ENCODE measurements around the gene VAT1L.
A peak's percentile ranks its signal among the peaks of the same experiment; 100 is the strongest.

The VAT1L gene

DNA sequence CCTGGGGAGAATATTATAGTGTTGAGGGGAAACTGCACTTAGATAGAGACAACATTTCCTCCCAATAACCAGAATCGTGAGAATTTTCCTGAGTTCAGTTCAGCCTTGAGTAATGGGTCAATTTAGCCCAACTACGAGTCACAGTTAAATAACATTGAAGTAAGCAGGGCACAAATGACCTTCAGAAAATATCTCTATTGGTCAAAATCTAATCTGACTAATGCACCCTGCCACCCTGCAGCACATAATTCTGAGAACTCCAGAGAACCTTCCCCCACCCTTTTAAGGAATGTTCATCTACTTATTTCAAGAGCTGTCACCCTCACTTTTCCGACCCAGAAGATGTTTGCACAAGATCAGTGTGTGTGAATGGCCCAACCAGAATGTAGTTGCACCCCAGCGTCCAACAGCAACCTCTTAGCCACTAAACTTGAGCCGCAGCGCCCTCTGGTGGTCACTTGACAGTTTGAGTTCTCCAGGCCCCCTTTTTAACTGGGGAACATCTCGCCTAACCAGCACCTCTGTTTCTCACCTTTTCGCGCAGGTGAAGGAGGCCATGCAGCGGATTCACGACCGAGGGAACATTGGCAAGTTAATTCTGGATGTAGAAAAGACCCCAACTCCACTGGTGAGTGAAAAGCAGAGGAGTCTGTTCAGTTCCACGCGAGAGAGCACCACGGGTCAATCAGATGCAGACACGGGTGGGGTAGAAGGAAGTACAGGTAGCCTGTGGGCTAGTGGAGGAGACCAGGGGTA lies 183.1 kb downstream of the VAT1L start:
- Histone ChIP-seq H3K14ac (ENCODE audit: low read length) (no peak overlapping the region), H4K8ac (ENCODE audit: low read depth, low read length) (no peak overlapping the region), H2BK5ac (ENCODE audit: low read length) (no peak overlapping the region), H3K27ac (replicated peaks; ENCODE audit: low read length) (no peak overlapping the region), H3K23ac (ENCODE audit: low read depth, low read length, poor library complexity) (no peak overlapping the region), H3K4me1 (ENCODE audit: control insufficient read depth in 2 of 2, insufficient read depth in 1 of 2, low read depth in 1 of 2, low read length in 2 of 2) (peaks cover 6 to 12% of the 10 kb centered on the region in 2 donors), H3K4me2 (ENCODE audit: insufficient read depth, low read length, poor library complexity, severe bottlenecking) (no peak overlapping the region), H3K18ac (ENCODE audit: low read length) (no peak overlapping the region), H2BK120ac (ENCODE audit: low read depth, low read length) (no peak overlapping the region), H2AK5ac (ENCODE audit: low read depth, low read length) (no peak overlapping the region), H2BK12ac (ENCODE audit: low read length) (no peak overlapping the region), H2BK15ac (ENCODE audit: low read length) (no peak overlapping the region), H3K36me3 (replicated peaks in 1 of 2; ENCODE audit: control insufficient read depth in 2 of 2, insufficient read depth in 2 of 2, low read length in 2 of 2) (peaks cover 0 to 2% of the 10 kb centered on the region in 2 donors), H3K4ac (ENCODE audit: low read length) (no peak overlapping the region), H3K27me3 (ENCODE audit: control insufficient read depth in 3 of 3, insufficient read depth in 3 of 3, low read depth in 1 of 3, low read length in 3 of 3) (no peaks in the 10 kb centered on the region), H3K9me3 (replicated peaks in 1 of 2; ENCODE audit: control insufficient read depth in 2 of 2, insufficient read depth in 1 of 2, low read depth in 1 of 2, low read length in 2 of 2) (no peaks in the 10 kb centered on the region), H3K9ac (ENCODE audit: low read depth, low read length, poor library complexity) (no peak overlapping the region), H3K79me1 (ENCODE audit: low read depth, low read length) (no peaks in the 10 kb centered on the region), H4K91ac (ENCODE audit: low read depth, low read length, poor library complexity) (no peak overlapping the region), H2AFZ (ENCODE audit: low read length) (no peak overlapping the region), H3K4me3 (ENCODE audit: low read length in 2 of 2) (no peak overlapping the region)
- WGBS, 2 donors (ENCODE audit: extremely low coverage in 2 of 2, insufficient read length in 2 of 2, insufficient replicate concordance in 1 of 2) = no CpG with 5 or more reads among the region's 16 CpGs
- DNase-seq (ENCODE audit: low spot score) = peak; percentile 83

DNA sequence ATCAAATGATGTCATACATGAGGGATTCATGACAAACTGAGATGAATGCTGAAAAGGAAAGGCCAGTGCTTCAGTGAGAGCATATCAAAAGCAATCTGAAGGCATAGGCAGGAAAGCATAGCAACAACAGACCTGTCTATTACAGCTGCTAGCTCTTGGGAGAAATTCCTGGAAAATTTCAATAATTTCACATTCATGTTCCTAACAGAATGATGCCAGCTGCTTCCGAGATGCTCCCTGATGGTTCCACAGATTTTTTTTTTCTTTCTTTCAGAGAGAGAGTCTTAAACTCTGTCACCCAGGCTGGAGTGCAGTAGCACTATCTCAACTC lies 183.7 kb downstream of the VAT1L start:
- no peak overlapping the region for H2BK120ac ChIP-seq (ENCODE audit: low read depth, low read length)
- no peak overlapping the region for H3K4me3 ChIP-seq (ENCODE audit: low read length in 2 of 2)
- H2AFZ ChIP-seq (ENCODE audit: low read length) = no peak overlapping the region
- no peak overlapping the region for H3K14ac ChIP-seq (ENCODE audit: low read length)
- no peak for DNase-seq (ENCODE audit: low spot score)
- H3K23ac ChIP-seq (ENCODE audit: low read depth, low read length, poor library complexity) = no peak overlapping the region
- H3K27me3 ChIP-seq (ENCODE audit: control insufficient read depth in 3 of 3, insufficient read depth in 3 of 3, low read depth in 1 of 3, low read length in 3 of 3) = no peaks in the 10 kb centered on the region
- no peak overlapping the region for H2BK15ac ChIP-seq (ENCODE audit: low read length)
- H2BK5ac ChIP-seq (ENCODE audit: low read length) = no peak overlapping the region
- H3K18ac ChIP-seq (ENCODE audit: low read length) = no peak overlapping the region
- no peaks in the 10 kb centered on the region for H3K9me3 ChIP-seq (replicated peaks in 1 of 2; ENCODE audit: control insufficient read depth in 2 of 2, insufficient read depth in 1 of 2, low read depth in 1 of 2, low read length in 2 of 2)
- H3K4me1 ChIP-seq (ENCODE audit: control insufficient read depth in 2 of 2, insufficient read depth in 1 of 2, low read depth in 1 of 2, low read length in 2 of 2) = peaks cover 4 to 9% of the 10 kb centered on the region in 2 donors
- no peak overlapping the region for H2AK5ac ChIP-seq (ENCODE audit: low read depth, low read length)
- H3K36me3 ChIP-seq (replicated peaks in 1 of 2; ENCODE audit: control insufficient read depth in 2 of 2, insufficient read depth in 2 of 2, low read length in 2 of 2) = peaks cover 0 to 2% of the 10 kb centered on the region in 2 donors
- H3K79me1 ChIP-seq (ENCODE audit: low read depth, low read length) = no peaks in the 10 kb centered on the region
- H3K9ac ChIP-seq (ENCODE audit: low read depth, low read length, poor library complexity) = no peak overlapping the region
- no peak overlapping the region for H3K27ac ChIP-seq (replicated peaks; ENCODE audit: low read length)
- H4K91ac ChIP-seq (ENCODE audit: low read depth, low read length, poor library complexity) = no peak overlapping the region
- no peak overlapping the region for H2BK12ac ChIP-seq (ENCODE audit: low read length)
- H3K4me2 ChIP-seq (ENCODE audit: insufficient read depth, low read length, poor library complexity, severe bottlenecking) = no peak overlapping the region
- no peak overlapping the region for H3K4ac ChIP-seq (ENCODE audit: low read length)
- H4K8ac ChIP-seq (ENCODE audit: low read depth, low read length) = no peak overlapping the region
- WGBS, 2 donors (ENCODE audit: extremely low coverage in 2 of 2, insufficient read length in 2 of 2, insufficient replicate concordance in 1 of 2) = no CpG with 5 or more reads among the region's 1 CpG

- Histone ChIP-seq H3K27me3 (ENCODE audit: control insufficient read depth in 3 of 3, insufficient read depth in 3 of 3, low read depth in 1 of 3, low read length in 3 of 3) (no peaks in the 10 kb centered on the region), H2BK120ac (ENCODE audit: low read depth, low read length) (no peak overlapping the region), H2AK5ac (ENCODE audit: low read depth, low read length) (no peak overlapping the region), H3K9me3 (replicated peaks in 1 of 2; ENCODE audit: control insufficient read depth in 2 of 2, insufficient read depth in 1 of 2, low read depth in 1 of 2, low read length in 2 of 2) (no peaks in the 10 kb centered on the region), H3K4me3 (ENCODE audit: low read length in 2 of 2) (no peak overlapping the region), H3K14ac (ENCODE audit: low read length) (no peak overlapping the region), H2BK5ac (ENCODE audit: low read length) (no peak overlapping the region), H2BK12ac (ENCODE audit: low read length) (no peak overlapping the region), H3K9ac (ENCODE audit: low read depth, low read length, poor library complexity) (no peak overlapping the region), H3K4ac (ENCODE audit: low read length) (no peak overlapping the region), H4K8ac (ENCODE audit: low read depth, low read length) (no peak overlapping the region), H3K18ac (ENCODE audit: low read length) (no peak overlapping the region), H3K36me3 (replicated peaks in 1 of 2; ENCODE audit: control insufficient read depth in 2 of 2, insufficient read depth in 2 of 2, low read length in 2 of 2) (peaks cover 4 to 6% of the 10 kb centered on the region in 2 donors), H4K91ac (ENCODE audit: low read depth, low read length, poor library complexity) (no peak overlapping the region), H2BK15ac (ENCODE audit: low read length) (no peak overlapping the region), H3K4me1 (ENCODE audit: control insufficient read depth in 2 of 2, insufficient read depth in 1 of 2, low read depth in 1 of 2, low read length in 2 of 2) (no peaks in the 10 kb centered on the region), H2AFZ (ENCODE audit: low read length) (no peak overlapping the region), H3K4me2 (ENCODE audit: insufficient read depth, low read length, poor library complexity, severe bottlenecking) (no peak overlapping the region), H3K27ac (replicated peaks; ENCODE audit: low read length) (no peak overlapping the region), H3K23ac (ENCODE audit: low read depth, low read length, poor library complexity) (no peak overlapping the region), H3K79me1 (ENCODE audit: low read depth, low read length) (no peaks in the 10 kb centered on the region)
- no CpG with 5 or more reads among the region's 5 CpGs for WGBS, 2 donors (ENCODE audit: extremely low coverage in 2 of 2, insufficient read length in 2 of 2, insufficient replicate concordance in 1 of 2)
- DNase-seq (ENCODE audit: low spot score) = peak; percentile 20
Observed at GRCh38 chr16:77974883-77975282, 186.5 kb downstream of the VAT1L start.

GRCh38 chr16:77975942-77976341 lies 187.6 kb downstream of the VAT1L start:
- no CpG with 5 or more reads among the region's 3 CpGs for WGBS, 2 donors (ENCODE audit: extremely low coverage in 2 of 2, insufficient read length in 2 of 2, insufficient replicate concordance in 1 of 2)
- Histone ChIP-seq H3K79me1 (ENCODE audit: low read depth, low read length) (no peaks in the 10 kb centered on the region), H3K23ac (ENCODE audit: low read depth, low read length, poor library complexity) (no peak overlapping the region), H3K9ac (ENCODE audit: low read depth, low read length, poor library complexity) (no peak overlapping the region), H2BK12ac (ENCODE audit: low read length) (no peak overlapping the region), H2AFZ (ENCODE audit: low read length) (no peak overlapping the region), H3K27me3 (ENCODE audit: control insufficient read depth in 3 of 3, insufficient read depth in 3 of 3, low read depth in 1 of 3, low read length in 3 of 3) (no peaks in the 10 kb centered on the region), H3K4me2 (ENCODE audit: insufficient read depth, low read length, poor library complexity, severe bottlenecking) (no peak overlapping the region), H2BK15ac (ENCODE audit: low read length) (no peak overlapping the region), H3K9me3 (replicated peaks in 1 of 2; ENCODE audit: control insufficient read depth in 2 of 2, insufficient read depth in 1 of 2, low read depth in 1 of 2, low read length in 2 of 2) (no peaks in the 10 kb centered on the region), H3K36me3 (replicated peaks in 1 of 2; ENCODE audit: control insufficient read depth in 2 of 2, insufficient read depth in 2 of 2, low read length in 2 of 2) (peaks cover 4 to 6% of the 10 kb centered on the region in 2 donors), H3K4me3 (ENCODE audit: low read length in 2 of 2) (no peak overlapping the region), H3K4ac (ENCODE audit: low read length) (no peak overlapping the region), H2BK5ac (ENCODE audit: low read length) (no peak overlapping the region), H4K91ac (ENCODE audit: low read depth, low read length, poor library complexity) (no peak overlapping the region), H3K4me1 (ENCODE audit: control insufficient read depth in 2 of 2, insufficient read depth in 1 of 2, low read depth in 1 of 2, low read length in 2 of 2) (no peaks in the 10 kb centered on the region), H3K14ac (ENCODE audit: low read length) (no peak overlapping the region), H4K8ac (ENCODE audit: low read depth, low read length) (no peak overlapping the region), H3K18ac (ENCODE audit: low read length) (no peak overlapping the region), H2BK120ac (ENCODE audit: low read depth, low read length) (no peak overlapping the region), H2AK5ac (ENCODE audit: low read depth, low read length) (no peak overlapping the region), H3K27ac (replicated peaks; ENCODE audit: low read length) (no peak overlapping the region)
- no peak for DNase-seq (ENCODE audit: low spot score)
